Neural progenitor cell (in vitro differentiated cells): ENCODE results near the gene NDUFA8.

Experiments
- CTCF ChIP-seq: fragments of 200-600 bp; sonication (generic); IDR thresholded peaks from 2 replicates; pipeline ENCODE4 v1.5.1; 2017; ENCODE audit warnings: antibody characterized with exemption, mild to moderate bottlenecking
- EZH2 ChIP-seq: fragments of 200-600 bp; sonication (generic); IDR thresholded peaks from 2 replicates; pipeline ENCODE4 v1.6.1; 2017; ENCODE audit warnings: antibody characterized with exemption, mild to moderate bottlenecking, moderate library complexity

GRCh38 chr9:122113574-122113973 lies 46.0 kb downstream of the NDUFA8 start:
- TF ChIP-seq EZH2, result no peak
- no peak for TF ChIP-seq CTCF
